HS-27A (cell line): ENCODE results near the gene PTCH1.

Experiments used
- DNase-seq: peaks from one replicate; pipeline ENCODE4 v3.0.0-alpha.2; 2012; ENCODE audit warnings: low read depth, missing footprints

The PTCH1 gene

GRCh38 chr9:95516734-95517558, at the start of gene PTCH1:
PTCH1 (minus strand) TSS chr9:95516971.
- DNase-seq = no peak

- no peak for DNase-seq
These were observed 49.2 kb upstream of the PTCH1 start for GRCh38 chr9:95565982-95566381.

- DNase-seq = no peak
These were observed 45.1 kb upstream of the PTCH1 start for GRCh38 chr9:95561913-95562312.

- DNase-seq = no peak
These were observed 40.4 kb upstream of the PTCH1 start for GRCh38 chr9:95557142-95557541.

GRCh38 chr9:95556521-95556920, 39.8 kb upstream of the PTCH1 start:
- DNase-seq = no peak

DNA sequence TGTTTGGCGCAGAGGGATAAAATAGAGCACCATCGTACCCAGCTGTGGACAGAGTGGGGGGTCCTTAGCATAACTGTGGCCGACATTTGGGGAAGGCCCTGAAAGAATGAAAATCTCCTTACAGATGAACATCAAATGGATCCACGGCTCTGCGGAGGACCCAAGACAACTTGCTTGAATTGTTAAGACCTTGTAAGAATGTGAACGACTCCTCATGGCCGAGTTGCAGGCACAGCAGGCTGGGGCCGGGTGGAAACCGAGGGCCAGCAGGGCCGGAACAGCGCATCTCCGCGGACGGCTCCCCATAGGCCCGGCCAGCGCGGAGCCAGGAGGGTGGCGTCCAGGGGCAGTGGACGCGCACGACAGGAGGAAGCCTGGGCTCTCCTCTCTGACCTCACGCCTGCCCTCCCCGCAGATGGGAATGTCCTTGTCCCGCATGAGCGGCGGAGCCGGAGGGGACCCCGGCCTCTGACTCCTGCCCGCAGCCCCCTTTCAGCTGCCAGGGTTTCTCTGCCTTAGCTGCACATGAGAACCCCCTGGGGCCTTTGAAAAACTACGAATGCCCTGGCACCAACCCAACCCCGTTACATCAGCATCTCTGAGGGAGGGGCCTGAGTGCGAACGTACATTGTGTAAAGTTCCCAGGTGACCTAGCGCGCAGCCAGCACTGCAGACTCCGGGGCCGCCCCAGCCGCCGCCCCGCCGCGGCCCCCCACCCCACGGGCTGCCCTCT, 36.2 kb upstream of the PTCH1 start:
- no peak for DNase-seq

DNA sequence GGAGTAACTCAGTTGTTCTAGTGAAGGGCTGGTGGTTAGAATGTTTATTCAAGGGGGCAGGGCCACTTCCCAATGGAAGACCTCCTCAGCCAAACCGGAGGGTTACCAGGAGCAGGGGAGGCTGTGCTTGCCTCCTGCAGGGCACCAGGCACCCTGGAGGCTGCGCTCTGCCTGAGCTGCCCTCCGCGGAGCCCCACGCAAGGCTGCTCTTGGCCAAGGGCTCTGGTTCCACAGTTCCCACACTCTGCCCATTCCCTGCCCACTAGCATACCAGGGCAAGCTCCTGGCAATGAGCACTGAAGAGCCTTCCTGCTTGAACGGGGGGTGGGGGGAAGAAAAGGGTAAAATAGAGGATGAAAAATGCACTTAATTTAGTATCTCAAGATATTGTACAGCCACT, 35.5 kb upstream of the PTCH1 start:
- DNase-seq = no peak

DNA sequence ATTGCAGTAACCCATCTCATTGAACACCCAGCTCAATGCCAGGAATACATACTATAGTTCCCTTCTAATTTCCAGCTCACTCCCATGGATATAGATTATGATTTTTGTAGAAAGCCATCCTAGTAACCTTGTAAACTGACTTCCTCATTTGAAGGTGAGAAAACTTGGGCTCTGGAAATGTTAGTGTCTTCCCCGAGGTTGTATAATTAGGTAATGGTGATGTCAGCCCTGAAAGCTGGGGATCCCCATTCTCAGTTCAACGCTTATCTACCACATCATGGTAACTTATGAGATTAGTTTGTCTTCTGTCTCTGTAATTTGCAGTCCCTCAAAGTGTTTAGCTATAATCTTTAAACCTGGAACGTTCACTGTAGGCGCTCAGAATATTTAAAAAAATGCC, 34.6 kb upstream of the PTCH1 start:
- no peak for DNase-seq

DNA sequence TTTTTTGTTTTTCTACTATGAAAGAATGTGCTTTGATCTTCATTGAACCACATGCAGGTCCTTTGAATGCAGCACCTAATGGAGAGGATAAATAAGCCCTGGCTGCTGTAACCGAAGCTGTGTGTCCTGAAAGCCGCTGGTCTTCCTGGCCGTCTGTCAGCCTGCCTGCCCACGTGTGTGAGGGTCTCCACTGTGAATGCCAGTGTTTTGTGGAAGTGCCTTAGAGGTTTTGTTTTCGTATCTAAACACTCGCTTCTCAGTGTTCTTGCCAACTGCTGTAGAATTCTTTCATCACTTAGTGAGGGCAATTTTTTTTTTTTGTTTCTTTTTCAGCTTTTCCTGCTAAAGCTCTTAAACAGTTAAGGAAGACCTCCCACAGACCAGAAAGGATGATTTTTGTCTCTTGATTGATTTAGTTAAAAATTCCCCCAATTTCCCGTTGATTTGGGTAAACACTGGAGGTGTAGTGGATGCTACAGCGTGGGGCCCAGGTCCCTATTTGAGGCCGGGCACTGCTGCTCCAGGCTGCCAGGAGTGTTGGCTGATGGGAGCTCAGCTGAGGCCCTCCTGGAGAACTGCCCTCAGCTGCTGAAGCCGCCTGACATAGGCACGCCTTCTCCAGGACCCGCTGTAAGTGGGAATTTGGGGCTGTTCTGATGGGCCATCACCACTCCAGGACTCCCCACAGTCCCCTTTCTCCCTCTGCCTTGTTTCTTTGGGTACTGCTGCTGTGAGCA, 29.2 kb upstream of the PTCH1 start:
- no peak for DNase-seq

DNA sequence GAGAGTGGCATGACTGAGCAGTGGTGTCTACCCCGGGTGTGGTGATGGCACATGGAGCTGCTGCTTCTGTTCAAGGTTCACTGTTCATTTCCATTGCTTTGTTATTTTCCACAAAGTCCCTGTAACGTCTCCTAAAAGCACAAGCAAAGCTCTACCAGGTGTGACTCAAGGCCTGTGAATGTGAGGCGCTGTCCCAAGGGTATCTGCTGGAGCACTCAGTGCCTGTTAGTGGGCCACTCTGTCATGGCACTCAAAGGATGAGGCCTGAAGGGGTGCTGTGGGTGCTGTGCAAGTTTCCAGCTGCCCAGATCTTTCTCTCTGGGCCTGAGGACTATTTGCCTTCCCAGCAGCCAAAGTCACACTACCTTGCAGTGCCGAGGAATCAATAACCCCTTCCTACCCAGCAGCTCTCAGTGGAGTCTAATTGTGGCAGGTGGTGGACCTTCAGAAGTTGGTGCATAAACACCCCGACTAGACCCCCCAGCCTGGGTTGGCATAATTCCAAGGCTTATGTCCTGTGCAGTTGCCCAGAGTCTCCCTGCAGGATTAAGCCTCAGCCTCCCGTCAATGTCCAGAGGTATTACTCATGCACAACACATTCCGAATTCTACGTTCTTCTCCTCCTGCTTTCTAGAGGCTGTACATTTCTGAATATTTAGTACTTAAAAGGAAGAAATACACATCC, 17.4 kb upstream of the PTCH1 start:
- DNase-seq = no peak

GRCh38 chr9:95529910-95530309, 13.1 kb upstream of the PTCH1 start:
- DNase-seq = no peak

DNA sequence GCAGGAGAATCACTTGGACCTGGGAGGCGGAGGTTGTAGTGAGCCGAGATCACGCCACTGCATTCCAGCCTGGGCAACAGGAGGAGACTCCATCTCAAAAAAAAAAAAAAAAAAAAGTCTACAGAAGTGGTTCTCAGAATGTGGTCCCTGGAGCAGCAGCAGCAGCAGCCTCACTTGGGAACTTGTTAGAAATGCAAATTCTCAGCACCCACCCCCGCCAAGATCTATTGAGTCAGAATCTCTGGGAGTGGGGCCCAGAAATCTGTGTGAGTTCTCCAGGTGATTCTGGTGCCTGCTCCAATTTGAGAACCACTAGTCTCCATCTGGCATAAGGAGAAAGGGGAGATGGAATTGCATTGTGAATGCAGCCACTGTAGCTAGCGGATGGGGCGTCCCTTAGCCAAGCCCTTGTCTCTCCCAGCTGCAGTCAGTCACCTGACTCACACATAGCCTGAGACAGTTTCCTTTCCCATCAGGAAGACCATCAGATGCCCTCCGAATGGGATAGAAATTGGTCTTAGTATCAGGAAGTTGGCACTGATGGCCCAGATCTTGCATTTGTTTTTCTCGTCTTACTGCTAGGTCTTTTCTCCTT, 12.2 kb upstream of the PTCH1 start:
- no peak for DNase-seq

DNA sequence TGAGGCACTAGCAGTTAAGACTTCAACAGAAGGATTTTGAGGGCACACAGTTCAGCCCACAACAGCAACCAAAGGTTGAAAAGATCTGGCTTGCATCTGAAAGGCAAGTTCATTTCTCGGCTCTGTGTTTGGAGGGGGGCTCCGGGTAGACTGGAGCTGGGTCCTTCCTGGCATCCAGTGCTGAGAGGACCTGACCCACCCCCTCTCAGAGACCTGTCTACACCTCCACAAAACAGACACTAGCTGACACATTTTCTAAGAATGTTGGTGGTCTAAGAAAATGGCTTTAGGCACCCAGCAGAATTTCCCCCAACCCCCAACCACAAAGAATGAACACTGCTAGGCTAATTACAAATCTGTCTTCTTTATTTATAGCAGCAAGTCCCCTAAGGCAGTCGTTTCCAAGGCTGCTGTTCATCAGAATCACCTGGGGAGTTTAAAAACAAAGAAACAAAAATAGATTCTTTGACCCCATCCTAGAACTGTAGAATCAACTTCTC, 6.2 kb upstream of the PTCH1 start:
- DNase-seq = no peak

GRCh38 chr9:95521699-95522098, 4.9 kb upstream of the PTCH1 start:
- DNase-seq = no peak

GRCh38 chr9:95517559-95518425, 1.0 kb upstream of the PTCH1 start:
- DNase-seq = no peak

GRCh38 chr9:95516221-95516733, 494 bp downstream of the PTCH1 start:
- DNase-seq = no peak

DNA sequence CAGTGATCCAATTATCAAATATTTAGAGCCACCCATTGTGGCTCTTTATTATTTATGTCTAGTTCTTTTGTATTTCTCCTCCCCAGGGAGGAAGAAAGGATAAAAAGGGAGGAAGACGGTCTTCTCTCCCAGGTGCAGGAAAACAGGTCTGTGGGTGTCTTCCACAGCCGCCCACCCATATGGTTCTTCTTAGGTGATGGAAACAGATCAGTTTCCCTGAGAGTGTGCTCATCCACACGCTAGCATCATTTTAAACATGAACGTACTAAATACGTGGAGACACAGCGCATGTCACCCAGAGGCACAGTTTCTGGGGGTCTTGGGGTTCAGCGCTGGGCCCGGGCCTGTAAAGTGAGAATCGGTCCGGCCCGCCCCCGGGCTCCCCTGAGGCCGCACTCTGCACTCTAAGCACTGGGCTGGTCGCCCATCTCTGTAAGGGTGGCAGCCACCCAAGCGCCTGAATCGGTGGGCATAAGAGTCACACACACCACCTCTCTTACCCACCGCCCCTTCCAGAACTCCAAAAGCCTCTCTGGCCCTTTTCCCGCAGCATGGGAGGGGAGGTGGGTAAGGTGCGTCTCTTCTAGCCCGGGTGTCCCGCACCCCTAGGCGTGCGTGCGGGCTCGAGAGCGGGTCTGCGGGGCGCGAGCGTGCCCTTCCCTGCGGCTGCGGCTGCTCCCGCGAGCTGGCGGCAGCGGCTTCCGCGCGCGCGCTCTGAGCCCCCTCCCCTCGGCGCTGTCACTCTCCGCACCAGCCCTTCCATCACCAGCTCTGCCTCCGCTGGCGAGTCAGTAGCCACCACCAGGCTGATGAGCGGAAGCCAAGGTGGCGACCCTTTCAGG, 1.3 kb downstream of the PTCH1 start:
- no peak for DNase-seq

DNA sequence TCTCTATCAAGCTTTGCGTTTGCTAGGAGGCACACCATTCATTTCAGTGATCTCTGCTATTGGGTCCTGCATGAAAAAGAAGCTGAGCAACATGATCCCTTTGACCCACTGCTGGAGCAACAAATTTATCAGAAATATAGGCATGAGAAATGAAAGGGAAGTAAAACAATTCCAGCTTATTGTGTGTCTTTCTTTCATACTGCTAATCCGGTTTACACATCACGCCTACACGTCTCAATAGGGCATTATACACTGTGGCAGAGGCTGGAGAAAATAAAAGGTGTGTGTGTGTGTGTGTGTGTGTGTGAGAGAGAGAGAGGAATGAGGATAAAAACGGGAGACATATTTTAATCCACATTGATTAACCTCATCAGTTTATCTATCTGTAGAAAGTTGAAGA, 2.4 kb downstream of the PTCH1 start:
- no peak for DNase-seq

- DNase-seq = no peak
These were observed 3.1 kb downstream of the PTCH1 start for GRCh38 chr9:95513711-95514110.

DNA sequence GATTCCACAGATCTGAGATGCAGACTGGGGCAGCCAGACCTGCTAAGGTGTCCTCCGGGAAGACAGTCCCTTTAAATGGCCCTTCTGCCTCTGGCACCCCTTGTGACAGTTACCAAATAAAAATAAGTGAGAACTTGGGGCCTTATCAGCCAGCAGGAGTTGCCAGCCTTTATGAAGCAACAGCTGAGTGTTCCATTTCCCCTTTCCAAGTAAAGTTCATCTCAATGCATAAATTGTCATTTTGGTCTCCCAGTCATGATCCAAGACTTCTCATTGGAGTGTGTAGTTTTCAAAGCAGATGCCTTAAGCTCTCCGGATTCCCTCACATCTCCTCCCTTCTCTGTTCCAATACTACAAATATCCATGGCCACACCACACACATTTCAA, 4.1 kb downstream of the PTCH1 start:
- no peak for DNase-seq
